Activated naive CD8-positive, alpha-beta T cell treated with anti-CD3 and anti-CD28 coated beads for 36 hours (primary cell): ENCODE measurements around the gene EWSR1. TPM values are rescaled to one million over a fixed set of nuclear protein-coding genes. Genes with fewer than 3 reads are reported as not detected.
"Not testable (repeated sequence)": the region's sequence is repeated elsewhere in the genome, so short reads cannot be mapped to it uniquely, and the experiment has no call there.

Source experiments
- DNase-seq: peaks from one replicate; pipeline ENCODE4 v3.0.0; 2021
- H3K27ac Mint-ChIP-seq: one replicate; pipeline ENCODE4 v1.8.0; 2022; ENCODE audit warnings: mild to moderate bottlenecking, moderate library complexity, mixed read lengths
- H3K27me3 Mint-ChIP-seq: one replicate; pipeline ENCODE4 v1.8.0; 2022; ENCODE audit warnings: mild to moderate bottlenecking, mixed read lengths
- H3K36me3 Mint-ChIP-seq: one replicate; pipeline ENCODE4 v1.8.0; 2021; ENCODE audit warnings: mild to moderate bottlenecking, mixed read lengths
- H3K4me1 Mint-ChIP-seq: one replicate; pipeline ENCODE4 v1.8.0; 2021; ENCODE audit warnings: mixed read lengths
- H3K4me3 Mint-ChIP-seq: one replicate; pipeline ENCODE4 v1.8.0; 2022; ENCODE audit warnings: mild to moderate bottlenecking, moderate library complexity, mixed read lengths
- H3K9me3 Mint-ChIP-seq: one replicate; pipeline ENCODE4 v1.8.0; 2022; ENCODE audit warnings: mixed read lengths
- total RNA-seq, 2 experiments: library from RNA; stranded (reverse); gene quantifications; one replicate each; pipeline ENCODE4 v1.2.3, GENCODE V29; 2021

EWSR1 gene
- total RNA-seq, 2 experiments from 2014 or later = 369 to 377 TPM

DNA sequence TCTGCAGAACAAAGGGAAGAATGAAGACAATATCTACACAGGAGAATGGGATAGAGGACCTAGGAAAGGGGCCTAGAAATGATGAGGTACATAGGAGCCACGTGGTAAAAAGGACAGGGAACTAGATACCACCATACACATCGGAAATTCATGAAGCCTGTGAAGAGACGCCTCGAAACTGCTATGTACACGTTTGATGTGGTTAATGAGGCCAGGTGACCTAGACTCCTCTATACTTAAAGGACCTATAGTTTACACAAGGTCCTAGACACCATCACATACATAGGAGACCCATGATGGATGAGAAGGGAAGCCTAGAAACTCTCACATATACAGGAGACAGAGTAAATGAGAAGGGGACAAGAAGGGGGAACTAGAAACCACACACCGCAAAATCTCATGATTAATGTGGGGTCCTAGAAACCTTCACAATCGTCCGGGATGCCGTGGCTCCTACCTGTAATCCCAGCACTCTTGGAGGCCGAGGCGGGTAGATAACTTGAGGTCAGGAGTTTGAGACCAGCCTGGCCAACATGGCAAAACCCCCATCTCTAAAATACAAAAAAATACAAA is 24.1 kb upstream of the EWSR1 start:
- no peak overlapping the region for H3K4me3 Mint-ChIP-seq
- peaks cover 15% of the 10 kb centered on the region for H3K9me3 Mint-ChIP-seq
- no peaks in the 10 kb centered on the region for H3K36me3 Mint-ChIP-seq
- H3K27ac Mint-ChIP-seq = no peak overlapping the region
- DNase-seq = no peak
- peaks cover 3% of the 10 kb centered on the region for H3K4me1 Mint-ChIP-seq
- peaks cover 32% of the 10 kb centered on the region for H3K27me3 Mint-ChIP-seq

DNA sequence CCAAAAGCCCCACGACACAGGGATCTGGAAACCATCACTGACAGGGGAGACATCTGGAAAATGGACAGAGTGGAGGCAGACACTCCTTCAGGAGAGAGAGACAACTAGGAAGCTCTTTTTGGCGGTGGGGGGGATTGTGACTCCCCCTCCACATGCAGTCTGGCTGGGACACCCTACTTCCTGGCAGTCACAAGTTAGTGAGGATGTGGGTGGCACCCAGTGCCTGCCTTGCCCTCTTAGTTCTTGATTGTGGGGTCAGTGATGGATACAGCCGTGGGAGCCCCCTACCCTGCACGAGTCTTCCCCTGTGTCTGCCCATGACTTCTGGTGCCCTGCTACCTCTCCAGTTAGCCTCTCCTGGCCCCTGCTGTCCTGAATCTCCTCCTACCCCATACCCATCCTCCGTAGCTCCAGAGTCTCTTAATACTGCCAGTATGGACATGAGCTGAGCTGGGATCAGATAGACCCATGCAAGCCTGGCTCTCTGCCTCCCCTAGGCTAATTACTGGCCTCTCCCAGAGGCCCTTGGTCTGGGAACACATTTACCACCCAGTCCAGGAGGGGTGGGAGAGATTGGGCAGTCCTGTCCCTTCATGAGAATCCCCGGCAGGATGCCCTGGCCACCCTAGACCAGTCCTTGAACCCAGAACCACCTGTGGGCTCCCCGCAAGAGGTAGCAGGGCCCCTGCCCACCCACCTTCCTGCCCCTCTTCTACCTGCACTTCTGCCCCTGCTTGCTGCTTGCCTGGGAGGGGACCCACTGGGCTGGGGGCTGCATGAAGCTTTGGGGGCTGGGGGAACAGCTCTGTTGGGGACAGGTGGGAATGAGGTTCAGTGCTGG is 23.1 kb upstream of the EWSR1 start:
- H3K4me1 Mint-ChIP-seq = peaks cover 3% of the 10 kb centered on the region
- no peak overlapping the region for H3K4me3 Mint-ChIP-seq

DNA sequence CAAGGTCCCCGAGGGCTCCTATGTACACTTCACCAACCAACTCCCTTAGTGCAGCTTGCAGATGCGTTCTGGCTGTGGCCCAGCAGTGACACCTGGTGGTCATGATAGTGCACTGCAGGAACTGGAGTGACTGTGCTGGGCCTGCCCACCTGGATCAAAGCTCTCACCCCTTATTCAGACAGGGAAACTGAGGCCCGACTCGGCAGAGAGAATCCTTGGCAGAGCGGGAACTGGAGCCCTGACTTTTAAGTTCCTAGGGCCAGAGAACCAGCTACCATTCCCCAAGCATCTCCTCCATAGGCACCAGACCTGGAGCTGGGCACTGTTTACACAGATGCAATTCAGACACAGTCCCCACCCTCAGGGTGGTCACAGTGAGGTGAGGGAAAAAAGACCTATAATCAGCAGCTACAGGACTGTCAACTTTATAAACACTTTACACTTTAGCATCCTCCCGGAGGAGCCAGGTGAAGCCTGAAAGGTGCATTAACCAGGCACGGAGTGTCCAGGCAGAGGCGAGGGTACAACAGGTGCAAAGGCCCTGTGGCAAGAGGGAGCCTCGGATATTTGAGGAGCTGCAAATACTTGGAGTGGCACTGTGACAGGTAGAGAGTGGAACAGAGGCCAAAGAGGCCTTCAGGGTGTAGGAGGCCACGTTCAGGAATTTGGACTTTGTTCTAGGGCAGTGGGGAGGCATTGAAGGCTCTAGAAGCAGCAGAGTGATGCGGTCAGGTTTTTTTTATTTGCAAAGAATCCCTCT is 22.3 kb upstream of the EWSR1 start:
- peak; percentile 65 for DNase-seq
- Mint-ChIP-seq H3K27me3 (peaks cover 32% of the 10 kb centered on the region), H3K4me1 (peaks cover 3% of the 10 kb centered on the region), H3K4me3 (no peak overlapping the region), H3K9me3 (peaks cover 12% of the 10 kb centered on the region), H3K36me3 (no peaks in the 10 kb centered on the region), H3K27ac (no peak overlapping the region)

More for the DNA sequence above, 23.1 kb upstream of the EWSR1 start:
- peaks cover 32% of the 10 kb centered on the region for H3K27me3 Mint-ChIP-seq
- DNase-seq = no peak
- no peaks in the 10 kb centered on the region for H3K36me3 Mint-ChIP-seq
- no peak overlapping the region for H3K27ac Mint-ChIP-seq
- peaks cover 12% of the 10 kb centered on the region for H3K9me3 Mint-ChIP-seq

DNA sequence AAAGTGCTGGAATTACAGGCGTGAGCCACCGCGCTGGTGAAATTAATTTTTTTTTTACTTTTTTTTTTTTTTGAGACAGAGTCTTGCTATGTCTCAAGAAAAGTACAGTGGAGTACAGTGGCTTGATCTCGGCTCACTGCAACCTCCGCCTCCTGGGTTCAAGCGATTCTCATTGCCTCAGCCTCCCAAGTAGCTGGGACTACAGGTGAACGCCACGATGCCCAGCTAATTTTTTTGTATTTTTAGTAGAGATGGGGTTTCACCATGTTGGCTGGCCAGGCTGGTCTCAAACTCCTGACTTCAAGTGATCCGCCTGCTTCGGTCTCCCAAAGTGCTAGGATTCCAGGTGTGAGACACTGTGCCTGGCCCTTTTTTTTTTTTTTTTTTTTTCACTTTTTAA is 20.2 kb upstream of the EWSR1 start:
- not testable (repeated sequence) for H3K27ac Mint-ChIP-seq, H3K9me3 Mint-ChIP-seq, DNase-seq, H3K36me3 Mint-ChIP-seq, H3K4me3 Mint-ChIP-seq, H3K4me1 Mint-ChIP-seq
- H3K27me3 Mint-ChIP-seq = peaks cover 22% of the 10 kb centered on the region

DNA sequence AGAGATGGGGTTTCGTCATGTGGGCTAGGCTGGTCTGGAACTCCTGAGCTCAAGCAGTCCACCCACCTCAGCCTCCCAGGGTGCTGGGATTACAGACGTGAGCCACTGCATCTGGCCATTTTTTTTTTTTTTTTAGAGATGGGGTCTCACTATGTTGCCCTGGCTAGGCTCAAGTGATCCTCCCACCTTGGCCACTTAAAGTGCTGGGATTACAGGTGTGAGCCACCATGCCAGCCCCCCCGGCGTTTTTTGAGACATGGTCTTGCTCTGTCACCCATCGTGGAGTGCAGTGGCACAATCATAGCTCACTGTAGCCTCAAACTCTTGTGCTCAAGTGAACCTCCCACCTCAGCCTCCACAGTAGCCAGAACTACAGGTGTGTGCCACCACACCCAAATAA is 16.8 kb upstream of the EWSR1 start:
- Mint-ChIP-seq H3K4me1 (peaks cover 2% of the 10 kb centered on the region), H3K27me3 (no peaks in the 10 kb centered on the region), H3K4me3 (no peak overlapping the region), H3K27ac (no peak overlapping the region), H3K36me3 (no peaks in the 10 kb centered on the region), H3K9me3 (no peaks in the 10 kb centered on the region)
- no peak for DNase-seq

DNA sequence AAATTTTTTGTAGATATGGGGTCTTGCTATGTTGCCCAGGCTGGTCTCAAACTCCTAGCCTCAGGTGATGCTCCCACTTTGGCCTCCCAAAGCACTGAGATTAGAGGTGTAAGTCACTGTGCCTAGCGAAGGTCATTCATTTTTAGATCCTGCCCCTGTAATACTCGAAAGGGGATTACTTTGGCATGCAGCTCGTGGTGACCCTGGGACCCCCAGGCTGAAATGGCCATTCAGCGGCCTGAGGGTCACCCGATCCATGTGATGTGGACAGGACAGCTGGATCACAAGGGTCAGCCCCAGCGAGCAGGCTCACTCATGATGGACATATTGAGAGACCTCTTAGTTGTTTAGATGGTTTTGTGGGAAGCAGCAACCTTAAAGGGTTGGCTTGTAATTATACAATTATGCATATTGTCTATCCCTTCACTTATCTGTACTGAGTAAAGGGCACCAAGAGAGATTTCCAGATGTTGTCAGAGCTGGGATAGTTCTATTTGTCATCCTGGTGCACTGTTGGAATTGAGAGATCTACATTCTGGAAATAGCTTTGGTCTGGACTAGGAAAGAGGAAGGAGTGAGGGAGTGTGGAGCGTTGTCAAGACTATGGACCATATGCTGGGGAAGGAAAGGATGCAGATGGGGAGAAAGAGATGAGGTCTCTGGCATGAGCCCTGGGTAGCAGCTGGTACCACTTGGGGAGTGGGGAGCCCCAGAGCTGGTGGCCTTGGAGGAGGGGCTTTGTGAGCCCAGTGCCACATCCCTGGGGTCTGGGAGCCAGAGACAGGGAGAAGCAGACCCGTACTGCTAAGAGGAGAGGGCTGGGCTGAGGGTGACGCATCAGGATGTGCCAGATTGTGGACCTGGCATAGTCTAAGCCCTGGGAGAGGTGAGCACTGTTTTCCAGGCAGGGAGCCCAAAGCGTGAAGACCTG is 15.8 kb upstream of the EWSR1 start:
- Mint-ChIP-seq H3K4me3 (no peak overlapping the region), H3K4me1 (peaks cover 2% of the 10 kb centered on the region)

DNA sequence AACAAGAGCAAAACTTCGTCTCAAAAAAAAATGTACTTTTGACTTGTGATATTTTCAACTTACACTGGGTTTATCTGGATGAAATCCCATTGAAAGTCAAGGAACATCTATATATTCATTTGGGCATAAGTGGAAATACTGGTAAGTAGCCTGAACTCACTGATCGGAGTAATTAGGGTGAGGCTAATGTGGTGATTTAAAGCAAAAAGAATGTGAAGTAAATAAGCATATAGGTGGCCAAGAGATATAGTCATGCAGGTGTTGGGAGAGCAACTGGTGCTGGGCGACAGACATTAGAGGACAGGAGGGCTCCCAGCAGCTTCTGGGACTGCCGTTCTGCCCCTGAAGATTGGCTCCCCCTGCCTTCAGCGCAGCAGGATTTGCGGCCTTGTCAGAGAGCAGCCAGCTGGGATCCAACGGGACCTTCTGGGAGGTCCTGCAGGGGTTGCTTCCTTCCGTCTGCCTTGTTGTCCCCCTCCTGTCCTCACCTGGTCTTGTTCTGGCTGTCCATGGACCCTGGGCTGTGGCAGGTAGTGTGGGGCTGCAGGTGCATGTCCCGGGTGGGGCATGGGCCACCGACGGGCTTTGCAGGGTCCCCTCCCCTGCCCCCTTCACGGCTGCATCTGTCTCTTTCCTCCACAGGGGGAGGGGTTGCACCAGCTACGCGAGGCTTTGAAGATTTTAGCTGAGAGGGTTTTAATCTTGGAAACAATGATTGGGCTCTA is 14.3 kb upstream of the EWSR1 start:
- H3K27me3 Mint-ChIP-seq = no peaks in the 10 kb centered on the region
- H3K27ac Mint-ChIP-seq = no peak overlapping the region

More for the DNA sequence above, 15.8 kb upstream of the EWSR1 start:
- Mint-ChIP-seq H3K9me3 (no peaks in the 10 kb centered on the region), H3K27ac (no peak overlapping the region), H3K27me3 (no peaks in the 10 kb centered on the region), H3K36me3 (no peaks in the 10 kb centered on the region)
- no peak for DNase-seq

DNA sequence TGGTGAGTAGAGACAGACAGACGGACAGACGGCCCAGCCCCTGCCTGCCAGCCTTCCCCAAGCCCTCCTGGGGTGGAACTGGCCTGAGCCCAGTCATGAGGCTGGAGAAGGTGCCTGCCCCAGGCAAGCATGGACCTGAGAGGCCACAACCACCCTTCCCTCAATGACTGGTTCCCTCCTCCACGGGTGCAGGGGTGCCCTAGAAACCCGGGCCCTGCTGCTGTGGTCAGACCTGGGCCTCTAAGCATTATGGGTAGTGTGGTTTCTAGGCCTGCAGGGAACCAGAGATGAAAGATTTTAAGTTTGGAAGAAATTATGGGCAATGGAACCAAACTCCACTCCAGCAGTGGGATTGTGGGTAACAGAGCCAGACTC is 13.8 kb upstream of the EWSR1 start:
- Mint-ChIP-seq H3K4me1 (peaks cover 3% of the 10 kb centered on the region), H3K4me3 (no peak overlapping the region), H3K36me3 (no peaks in the 10 kb centered on the region), H3K9me3 (no peaks in the 10 kb centered on the region), H3K27me3 (no peaks in the 10 kb centered on the region), H3K27ac (no peak overlapping the region)
- DNase-seq = no peak

More for the DNA sequence above, 14.3 kb upstream of the EWSR1 start:
- Mint-ChIP-seq H3K9me3 (no peaks in the 10 kb centered on the region), H3K4me3 (no peak overlapping the region), H3K36me3 (no peaks in the 10 kb centered on the region), H3K4me1 (peaks cover 3% of the 10 kb centered on the region)
- DNase-seq = no peak

DNA sequence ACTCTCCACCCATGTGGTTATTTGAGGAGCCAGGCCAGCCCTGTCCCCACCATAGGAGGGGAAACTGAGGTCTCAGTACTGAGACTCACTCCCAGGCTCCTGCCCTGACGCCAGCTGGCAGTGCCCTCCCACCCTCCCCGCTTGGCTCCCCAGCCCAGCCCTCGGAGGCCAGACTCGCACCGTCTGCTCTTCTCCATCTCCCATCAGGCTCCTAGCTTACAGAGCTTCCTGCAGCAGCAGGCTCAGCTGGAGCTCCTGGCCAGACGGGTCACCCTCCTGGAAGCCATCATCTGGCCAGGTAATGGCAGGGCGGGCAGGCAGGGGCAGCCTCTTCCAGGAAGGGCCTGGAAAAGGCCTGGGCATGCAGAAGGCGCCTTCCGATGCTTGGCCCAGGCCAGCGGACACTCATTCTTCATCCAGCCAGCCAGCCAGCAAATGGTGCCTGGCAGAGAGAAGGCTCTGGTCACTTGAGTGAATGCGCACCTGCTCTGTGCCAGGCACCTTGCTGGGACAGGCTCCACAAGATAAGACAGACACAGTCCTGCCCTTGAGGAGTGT is 12.9 kb upstream of the EWSR1 start:
- Mint-ChIP-seq H3K36me3 (peaks cover 2% of the 10 kb centered on the region), H3K27ac (no peak overlapping the region), H3K9me3 (no peaks in the 10 kb centered on the region), H3K27me3 (no peaks in the 10 kb centered on the region), H3K4me1 (peaks cover 3% of the 10 kb centered on the region), H3K4me3 (no peak overlapping the region)
- no peak for DNase-seq

DNA sequence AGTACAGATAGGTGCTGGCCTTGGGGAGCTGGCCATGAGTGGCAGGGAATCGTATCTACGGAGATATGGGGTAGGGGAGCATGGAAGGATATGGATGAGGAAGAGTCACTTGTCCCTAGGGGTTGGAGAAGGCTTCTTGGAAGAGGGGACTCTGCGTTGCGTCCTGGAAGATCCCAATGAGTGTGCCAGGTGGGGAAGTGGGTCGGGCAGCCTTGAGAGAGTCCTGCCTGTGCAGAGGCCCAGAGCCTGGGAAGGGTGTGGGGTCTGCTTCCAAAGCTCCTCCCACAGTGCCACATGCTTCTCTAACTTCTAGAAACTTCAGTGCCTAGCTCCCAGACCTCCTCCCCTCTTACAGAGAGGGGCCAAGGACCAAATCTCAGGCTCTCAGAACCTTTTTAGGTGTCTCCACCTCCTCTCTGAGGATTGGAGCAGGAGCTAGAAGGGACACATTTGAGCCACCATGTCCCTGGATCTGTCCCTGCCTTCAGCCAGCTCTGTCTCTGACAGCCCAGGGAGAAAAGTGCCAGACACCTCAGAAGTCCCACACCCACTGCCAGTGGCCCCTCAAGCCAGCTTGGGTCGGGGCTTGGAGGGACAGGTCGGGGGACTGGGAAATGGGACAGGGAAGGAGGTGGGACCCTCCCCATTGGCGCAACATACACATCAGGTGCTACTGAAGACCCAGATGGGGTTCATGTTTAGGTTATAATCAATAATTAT is 11.3 kb upstream of the EWSR1 start:
- no peaks in the 10 kb centered on the region for H3K9me3 Mint-ChIP-seq
- peaks cover 2% of the 10 kb centered on the region for H3K36me3 Mint-ChIP-seq
- H3K4me3 Mint-ChIP-seq = no peak overlapping the region
- DNase-seq = no peak
- no peak overlapping the region for H3K27ac Mint-ChIP-seq
- peaks cover 3% of the 10 kb centered on the region for H3K4me1 Mint-ChIP-seq
- no peaks in the 10 kb centered on the region for H3K27me3 Mint-ChIP-seq

DNA sequence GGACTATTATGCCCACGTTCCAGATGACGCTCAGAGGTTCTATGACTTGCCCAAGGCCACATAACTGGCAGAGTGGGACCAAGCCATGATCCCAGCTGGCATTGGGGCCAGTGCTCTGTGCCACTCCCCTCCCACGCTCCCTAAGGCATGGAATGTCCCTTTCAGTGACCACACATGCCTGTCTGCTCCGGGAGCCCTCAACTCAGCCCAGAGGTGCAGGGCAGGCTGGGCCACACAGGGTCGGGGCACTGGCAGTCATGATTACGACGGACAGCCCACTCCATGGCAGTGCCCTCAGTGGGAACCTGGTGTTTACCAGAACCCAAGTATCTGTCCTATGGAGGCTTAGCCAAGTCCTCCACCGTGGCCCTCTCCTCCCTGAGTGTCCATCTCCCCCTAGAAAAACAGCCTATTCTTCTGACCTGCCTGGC is 10.3 kb upstream of the EWSR1 start:
- Mint-ChIP-seq H3K36me3 (peaks cover 2% of the 10 kb centered on the region), H3K27ac (no peak overlapping the region), H3K27me3 (no peaks in the 10 kb centered on the region), H3K9me3 (no peaks in the 10 kb centered on the region), H3K4me3 (no peak overlapping the region), H3K4me1 (peaks cover 3% of the 10 kb centered on the region)
- DNase-seq = no peak

DNA sequence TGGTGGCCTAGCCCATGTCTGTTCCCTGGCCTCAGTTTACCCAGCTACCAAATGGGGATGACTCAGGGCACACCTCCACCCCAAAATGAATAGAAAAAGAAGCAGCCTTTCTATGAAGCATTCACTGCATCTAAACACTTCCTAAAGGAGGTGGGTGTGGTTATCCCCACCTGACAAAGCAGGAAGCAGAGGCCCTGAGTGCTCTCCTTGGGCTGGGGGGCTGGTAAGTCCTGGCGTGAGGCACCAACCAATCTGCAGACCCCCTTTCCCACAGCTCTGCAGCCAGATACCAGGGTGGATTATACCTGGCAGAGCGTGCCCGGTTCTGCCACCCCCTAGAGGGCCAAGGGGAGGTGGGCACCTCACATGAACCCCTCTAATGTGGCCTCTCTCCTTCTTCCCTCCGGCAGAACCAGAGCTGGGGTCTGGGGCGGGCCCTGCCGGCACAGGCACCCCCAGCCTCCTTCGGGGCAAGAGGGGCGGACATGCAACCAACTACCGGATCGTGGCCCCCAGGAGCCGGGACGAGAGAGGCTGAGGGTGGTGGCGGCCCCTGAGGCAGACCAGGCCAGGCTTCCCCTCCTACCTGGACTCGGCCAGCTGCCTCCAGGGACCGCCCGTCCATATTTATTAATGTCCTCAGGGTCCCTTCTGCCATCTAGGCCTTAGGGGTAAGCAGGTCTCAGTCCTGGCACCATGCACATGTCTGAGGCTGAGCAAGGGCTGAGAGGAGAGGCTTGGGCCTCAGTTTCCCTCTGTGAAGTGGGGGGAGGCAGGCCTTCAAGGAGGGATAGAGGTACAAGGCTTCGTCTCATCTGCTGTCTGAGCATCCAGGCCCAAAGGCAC is 9.4 kb upstream of the EWSR1 start:
- Mint-ChIP-seq H3K27me3 (no peaks in the 10 kb centered on the region), H3K9me3 (no peaks in the 10 kb centered on the region), H3K36me3 (peaks cover 2% of the 10 kb centered on the region), H3K27ac (no peak overlapping the region), H3K4me3 (no peak overlapping the region), H3K4me1 (peaks cover 3% of the 10 kb centered on the region)
- no peak for DNase-seq
